Keratinocyte (primary cell): ENCODE measurements around the gene NPDC1.

Experiments
- CTCF ChIP-seq, 3 experiments: IDR thresholded peaks in 1 of 3; conservative IDR thresholded peaks in 1 of 3; optimal IDR thresholded peaks in 1 of 3; 2 replicates in 2 of 3; 3 replicates in 1 of 3; pipeline versions ENCODE3 to v1.5.1; 2011; ENCODE audit warnings: low read length in 3 of 3, mild to moderate bottlenecking in 3 of 3, moderate library complexity in 2 of 3, control low read depth in 1 of 3, inconsistent platforms in 1 of 3; ENCODE audit not compliant: insufficient read depth in 2 of 3; ENCODE audit errors: extremely low read depth in 1 of 3
- EZH2 ChIP-seq: IDR thresholded peaks from one replicate; pipeline ENCODE4 v1.6.1; 2012; ENCODE audit warnings: inconsistent platforms, mild to moderate bottlenecking, low read length, moderate library complexity

GRCh38 chr9:136991993-136992818, 53.8 kb downstream of the NPDC1 start, which contains the start of gene PAXX:
- TF ChIP-seq CTCF (optimal IDR thresholded peaks at IDR 0.05 in 1 of 3, IDR thresholded peaks at IDR 0.05 in 1 of 3, conservative IDR thresholded peaks at IDR 0.05 in 1 of 3; ENCODE audit: extremely low read depth in 1 of 3, insufficient read depth in 2 of 3, low read length in 3 of 3) (no peak), EZH2 (no peak)
